ENCODE measurements around the gene ZNF860.
"Not testable (repeated sequence)": the region's sequence is repeated elsewhere in the genome, so short reads cannot be mapped to it uniquely, and the experiment has no call there.

Gene ZNF860

GRCh38 chr3:31978553-31978952 lies 3.0 kb upstream of the ZNF860 start:
- peaks cover 22% of the 10 kb centered on the region for H3K36me3 Mint-ChIP-seq (ENCODE audit: low read depth)
- H3K4me1 Mint-ChIP-seq: peaks cover 34% of the 10 kb centered on the region
- no peak for DNase-seq
- no peak for TF ChIP-seq CTCF (IDR thresholded peaks at IDR 0.05)
- no peak overlapping the region for H3K27ac Mint-ChIP-seq
- peaks cover 27% of the 10 kb centered on the region for H3K27me3 Mint-ChIP-seq (ENCODE audit: low read depth, poor library complexity)
- no peak overlapping the region for H3K4me3 Mint-ChIP-seq
- H3K9me3 Mint-ChIP-seq: no peaks in the 10 kb centered on the region

GRCh38 chr3:31979001-31979697 lies 2.4 kb upstream of the ZNF860 start:
- Mint-ChIP-seq H3K27ac (no peak overlapping the region), H3K4me1 (peaks cover 34% of the 10 kb centered on the region), H3K27me3 (ENCODE audit: low read depth, poor library complexity) (peaks cover 30% of the 10 kb centered on the region), H3K9me3 (no peaks in the 10 kb centered on the region), H3K36me3 (ENCODE audit: low read depth) (peaks cover 22% of the 10 kb centered on the region), H3K4me3 (peak overlapping the region; percentile 85)
- no peak for DNase-seq
- TF ChIP-seq CTCF (IDR thresholded peaks at IDR 0.05): no peak

GRCh38 chr3:31980530-31981205 lies 882 bp upstream of the ZNF860 start:
- Mint-ChIP-seq H3K27ac (no peak overlapping the region), H3K4me1 (peaks cover 30% of the 10 kb centered on the region), H3K4me3 (peak overlapping the region; percentile 85), H3K9me3 (no peaks in the 10 kb centered on the region), H3K27me3 (ENCODE audit: low read depth, poor library complexity) (peaks cover 32% of the 10 kb centered on the region), H3K36me3 (ENCODE audit: low read depth) (peaks cover 22% of the 10 kb centered on the region)
- DNase-seq: peak; percentile 69
- no peak for TF ChIP-seq CTCF (IDR thresholded peaks at IDR 0.05)

- no peak overlapping the region for H3K4me3 Mint-ChIP-seq
- no peak for TF ChIP-seq CTCF (IDR thresholded peaks at IDR 0.05)
- H3K9me3 Mint-ChIP-seq: no peaks in the 10 kb centered on the region
- peaks cover 16% of the 10 kb centered on the region for H3K4me1 Mint-ChIP-seq
- H3K27me3 Mint-ChIP-seq (ENCODE audit: low read depth, poor library complexity): peaks cover 27% of the 10 kb centered on the region
- H3K27ac Mint-ChIP-seq: no peak overlapping the region
- DNase-seq: no peak
- no peaks in the 10 kb centered on the region for H3K36me3 Mint-ChIP-seq (ENCODE audit: low read depth)
Observed at GRCh38 chr3:31984321-31984720, 2.8 kb downstream of the ZNF860 start.

- TF ChIP-seq CTCF (IDR thresholded peaks at IDR 0.05): no peak
- Mint-ChIP-seq H3K9me3 (no peaks in the 10 kb centered on the region), H3K4me1 (peaks cover 5% of the 10 kb centered on the region), H3K36me3 (ENCODE audit: low read depth) (no peaks in the 10 kb centered on the region), H3K4me3 (no peak overlapping the region), H3K27ac (no peak overlapping the region), H3K27me3 (ENCODE audit: low read depth, poor library complexity) (peaks cover 23% of the 10 kb centered on the region)
- no peak for DNase-seq
Observed at GRCh38 chr3:31985831-31986230, 4.3 kb downstream of the ZNF860 start.

GRCh38 chr3:31988271-31988670 lies 6.7 kb downstream of the ZNF860 start:
- peaks cover 8% of the 10 kb centered on the region for H3K9me3 Mint-ChIP-seq
- peaks cover 8% of the 10 kb centered on the region for H3K27me3 Mint-ChIP-seq (ENCODE audit: low read depth, poor library complexity)
- DNase-seq: no peak

GRCh38 chr3:31992995-31993394 lies 11.4 kb downstream of the ZNF860 start:
- H3K27me3 Mint-ChIP-seq (ENCODE audit: low read depth, poor library complexity); H3K4me1 Mint-ChIP-seq; H3K36me3 Mint-ChIP-seq (ENCODE audit: low read depth); H3K27ac Mint-ChIP-seq; DNase-seq; H3K4me3 Mint-ChIP-seq: not testable (repeated sequence)
- H3K9me3 Mint-ChIP-seq: peaks cover 33% of the 10 kb centered on the region

More at GRCh38 chr3:31988271-31988670, 6.7 kb downstream of the ZNF860 start:
- TF ChIP-seq CTCF (IDR thresholded peaks at IDR 0.05): no peak
- Mint-ChIP-seq H3K27ac (no peak overlapping the region), H3K4me3 (no peak overlapping the region), H3K36me3 (ENCODE audit: low read depth) (no peaks in the 10 kb centered on the region), H3K4me1 (no peaks in the 10 kb centered on the region)

Data from nephron progenitor cell (in vitro differentiated cells).